Calu3 (cell line): ENCODE measurements around the gene PLAC1. TPM values are rescaled to one million over a fixed set of nuclear protein-coding genes. Genes with fewer than 3 reads are reported as not detected.

Experiments
- BruUV-seq: library from RNA; stranded (reverse); fragments of 400-500 nt; replicated peaks from 2 replicates; lab custom pipeline; 2021; lab: Mats Ljungman, UMichigan
- CTCF ChIA-PET: fragments of 300-600 bp; sonication (Branson Sonifier 250); formaldehyde crosslinking; loops from one replicate; lab custom pipeline; 2022; ENCODE audit warnings: antibody characterized with exemption; lab: Charles Lee
- DNase-seq: peaks from one replicate; pipeline ENCODE4 v3.0.0; 2022
- H3K27ac Mint-ChIP-seq: one replicate; pipeline ENCODE4 v1.8.0; 2022; ENCODE audit warnings: mixed read lengths; ENCODE audit not compliant: unreplicated experiment
- H3K27me3 Mint-ChIP-seq: one replicate; pipeline ENCODE4 v1.8.0; 2022; ENCODE audit warnings: mixed read lengths; ENCODE audit not compliant: unreplicated experiment
- H3K36me3 Mint-ChIP-seq: one replicate; pipeline ENCODE4 v1.8.0; 2022; ENCODE audit warnings: mild to moderate bottlenecking, moderate library complexity, mixed read lengths; ENCODE audit not compliant: insufficient read depth, unreplicated experiment
- H3K4me1 Mint-ChIP-seq: one replicate; pipeline ENCODE4 v1.8.0; 2022; ENCODE audit warnings: mild to moderate bottlenecking, low read depth, mixed read lengths; ENCODE audit not compliant: unreplicated experiment
- H3K4me3 Mint-ChIP-seq: one replicate; pipeline ENCODE4 v1.8.0; 2022; ENCODE audit warnings: mild to moderate bottlenecking, low read depth, moderate library complexity, mixed read lengths; ENCODE audit not compliant: unreplicated experiment
- H3K9me3 Mint-ChIP-seq: one replicate; pipeline ENCODE4 v1.8.0; 2022; ENCODE audit warnings: low read depth, mixed read lengths; ENCODE audit not compliant: unreplicated experiment
- intact Hi-C: fragments of 100-400 bp; cut with micrococcal nuclease; formaldehyde crosslinking; loops from one replicate; pipeline ENCODE4 v1.10.0; 2022; ENCODE audit not compliant: unreplicated experiment
- total RNA-seq: library from RNA; stranded (reverse); gene quantifications from 2 replicates; pipeline ENCODE4 v1.2.3, GENCODE V29; 2022
- TF ChIP-seq, protein P1 (sequence below): fragments of 200-600 bp; IDR thresholded peaks from one replicate; pipeline ENCODE4 v1.8.0; 2022; ENCODE audit warnings: antibody characterized with exemption; ENCODE audit not compliant: unreplicated experiment

PLAC1 gene
- total RNA-seq, 1 experiment from 2014 or later = not detected

GRCh38 chrX:134544135-134544512 is 114.1 kb downstream of the PLAC1 start:
- CTCF ChIA-PET = interaction anchor here (0.6 to 0.8 kb wide), 2 partner anchors 36 to 210 kb away, joined by 3 to 5 read pairs; no protein-coding TSS in a partner anchor
- Mint-ChIP-seq H3K27me3 (no peaks in the 10 kb centered on the region), H3K9me3 (no peaks in the 10 kb centered on the region), H3K36me3 (peaks cover 18% of the 10 kb centered on the region), H3K4me3 (peak overlapping the region; percentile 70), H3K27ac (no peak overlapping the region), H3K4me1 (no peaks in the 10 kb centered on the region)
- DNase-seq = no peak
- TF ChIP-seq, protein P1, sequence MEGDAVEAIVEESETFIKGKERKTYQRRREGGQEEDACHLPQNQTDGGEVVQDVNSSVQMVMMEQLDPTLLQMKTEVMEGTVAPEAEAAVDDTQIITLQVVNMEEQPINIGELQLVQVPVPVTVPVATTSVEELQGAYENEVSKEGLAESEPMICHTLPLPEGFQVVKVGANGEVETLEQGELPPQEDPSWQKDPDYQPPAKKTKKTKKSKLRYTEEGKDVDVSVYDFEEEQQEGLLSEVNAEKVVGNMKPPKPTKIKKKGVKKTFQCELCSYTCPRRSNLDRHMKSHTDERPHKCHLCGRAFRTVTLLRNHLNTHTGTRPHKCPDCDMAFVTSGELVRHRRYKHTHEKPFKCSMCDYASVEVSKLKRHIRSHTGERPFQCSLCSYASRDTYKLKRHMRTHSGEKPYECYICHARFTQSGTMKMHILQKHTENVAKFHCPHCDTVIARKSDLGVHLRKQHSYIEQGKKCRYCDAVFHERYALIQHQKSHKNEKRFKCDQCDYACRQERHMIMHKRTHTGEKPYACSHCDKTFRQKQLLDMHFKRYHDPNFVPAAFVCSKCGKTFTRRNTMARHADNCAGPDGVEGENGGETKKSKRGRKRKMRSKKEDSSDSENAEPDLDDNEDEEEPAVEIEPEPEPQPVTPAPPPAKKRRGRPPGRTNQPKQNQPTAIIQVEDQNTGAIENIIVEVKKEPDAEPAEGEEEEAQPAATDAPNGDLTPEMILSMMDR = no peak
- no TSS peak for BruUV-seq
- intact Hi-C loops = no loop called here

DNA sequence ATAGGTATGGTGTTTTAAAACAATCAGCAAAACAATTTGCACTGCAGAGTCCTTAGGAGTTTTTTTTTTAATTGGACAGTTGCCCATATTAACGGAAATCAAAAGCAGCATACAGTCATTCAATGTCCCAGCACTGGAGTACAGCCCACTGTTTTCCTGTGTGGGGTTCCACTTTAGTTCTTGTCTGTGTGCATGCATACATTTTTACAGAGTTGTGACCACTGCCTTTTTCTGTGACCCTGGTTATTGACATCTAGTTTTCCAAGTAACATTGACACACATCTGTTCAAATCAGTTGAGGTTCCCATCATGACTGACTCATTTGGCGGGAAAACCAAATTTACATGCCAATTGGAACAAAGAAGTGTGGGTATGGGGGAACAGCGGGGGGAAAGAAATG is 115.0 kb downstream of the PLAC1 start:
- intact Hi-C loops = no loop called here
- CTCF ChIA-PET = interaction anchor here (0.8 kb wide), 2 partner anchors 23 to 37 kb away, joined by 3 read pairs; no protein-coding TSS in a partner anchor

GRCh38 chrX:134542485-134542884 is 115.8 kb downstream of the PLAC1 start:
- TF ChIP-seq, protein P1 = no peak
- Mint-ChIP-seq H3K4me3 (no peak overlapping the region), H3K4me1 (peaks cover 7% of the 10 kb centered on the region), H3K9me3 (no peaks in the 10 kb centered on the region), H3K27ac (no peak overlapping the region), H3K36me3 (peaks cover 10% of the 10 kb centered on the region), H3K27me3 (no peaks in the 10 kb centered on the region)
- intact Hi-C loops = no loop called here
- DNase-seq = no peak
- no TSS peak for BruUV-seq
- CTCF ChIA-PET = no interaction called here

More for the DNA sequence above, 115.0 kb downstream of the PLAC1 start:
- Mint-ChIP-seq H3K9me3 (no peaks in the 10 kb centered on the region), H3K4me1 (no peaks in the 10 kb centered on the region), H3K27ac (no peak overlapping the region), H3K4me3 (no peak overlapping the region), H3K27me3 (no peaks in the 10 kb centered on the region), H3K36me3 (peaks cover 10% of the 10 kb centered on the region)
- TF ChIP-seq, protein P1 = no peak
- BruUV-seq = no TSS peak
- DNase-seq = no peak

DNA sequence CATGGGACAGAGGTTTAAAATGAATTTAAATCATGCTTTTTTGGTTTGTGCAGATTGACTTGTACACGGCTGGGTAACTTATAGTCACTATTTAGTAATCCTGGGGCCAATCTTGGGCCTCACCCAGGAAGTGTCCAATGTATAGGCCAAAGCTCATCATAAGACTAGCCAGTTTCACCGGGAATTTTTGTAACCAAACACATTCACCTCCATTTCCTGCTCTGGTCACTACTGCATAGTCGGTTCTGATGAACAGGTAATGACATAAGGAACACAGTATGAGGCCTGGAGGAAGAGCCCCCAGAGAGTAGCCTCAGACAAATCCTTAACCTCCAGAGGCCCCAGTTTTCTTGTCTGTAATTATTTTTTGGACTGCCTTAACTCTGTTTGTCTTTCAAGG is 116.4 kb downstream of the PLAC1 start:
- Mint-ChIP-seq H3K27me3 (no peaks in the 10 kb centered on the region), H3K4me3 (no peak overlapping the region), H3K27ac (no peak overlapping the region), H3K36me3 (peaks cover 10% of the 10 kb centered on the region), H3K4me1 (peaks cover 13% of the 10 kb centered on the region), H3K9me3 (no peaks in the 10 kb centered on the region)
- DNase-seq = no peak
- CTCF ChIA-PET = interaction anchor here (0.6 kb wide), 1 partner anchor 202 kb away, joined by 3 read pairs; no protein-coding TSS in a partner anchor
- intact Hi-C loops = no loop called here
- TF ChIP-seq, protein P1 = no peak
- BruUV-seq = no TSS peak
